Effector CD8-positive, alpha-beta T cell (primary cell): ENCODE data around the gene MEOX2.

Experiments
- DNase-seq: peaks from one replicate; lab custom pipeline; 2025; lab: John Stamatoyannopoulos, UW

MEOX2 gene

DNA sequence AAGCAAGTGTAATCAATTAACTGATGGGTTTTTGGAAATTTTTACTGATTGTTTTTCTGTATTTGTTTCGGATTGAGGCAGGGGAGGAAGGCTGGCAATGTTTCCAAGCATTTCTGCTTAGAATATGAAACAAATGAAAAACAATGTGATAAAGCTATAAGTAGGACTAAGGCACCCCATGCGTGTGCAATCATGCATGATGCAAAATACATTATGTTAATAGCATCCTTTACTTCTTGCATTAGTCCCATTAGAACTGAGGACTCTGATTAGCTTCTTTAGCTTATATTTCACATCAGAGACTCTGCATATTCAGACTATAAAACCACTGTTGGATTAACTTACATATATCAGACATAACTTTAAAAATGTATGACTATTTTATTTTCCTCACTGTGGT is 76.0 kb downstream of the MEOX2 start:
- no peak for DNase-seq

DNA sequence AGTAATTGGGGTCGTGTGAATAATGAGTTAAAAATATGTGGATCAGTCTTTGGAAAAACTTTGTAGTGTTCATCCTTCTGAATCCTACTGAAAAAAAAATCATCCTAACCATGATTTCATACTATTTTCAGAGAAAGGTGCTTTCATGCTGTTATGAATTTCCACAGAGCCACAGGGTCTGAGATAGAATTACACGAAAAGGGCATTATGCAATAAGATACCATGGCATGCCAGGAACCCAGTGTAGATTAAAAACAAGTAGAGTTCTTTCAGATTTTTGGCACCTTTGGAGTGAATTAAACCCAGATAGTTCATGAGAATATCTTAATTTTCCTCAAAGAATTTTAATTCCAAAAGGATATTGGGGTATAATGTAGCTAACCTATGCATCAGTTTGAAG is 77.2 kb downstream of the MEOX2 start:
- DNase-seq: no peak

DNA sequence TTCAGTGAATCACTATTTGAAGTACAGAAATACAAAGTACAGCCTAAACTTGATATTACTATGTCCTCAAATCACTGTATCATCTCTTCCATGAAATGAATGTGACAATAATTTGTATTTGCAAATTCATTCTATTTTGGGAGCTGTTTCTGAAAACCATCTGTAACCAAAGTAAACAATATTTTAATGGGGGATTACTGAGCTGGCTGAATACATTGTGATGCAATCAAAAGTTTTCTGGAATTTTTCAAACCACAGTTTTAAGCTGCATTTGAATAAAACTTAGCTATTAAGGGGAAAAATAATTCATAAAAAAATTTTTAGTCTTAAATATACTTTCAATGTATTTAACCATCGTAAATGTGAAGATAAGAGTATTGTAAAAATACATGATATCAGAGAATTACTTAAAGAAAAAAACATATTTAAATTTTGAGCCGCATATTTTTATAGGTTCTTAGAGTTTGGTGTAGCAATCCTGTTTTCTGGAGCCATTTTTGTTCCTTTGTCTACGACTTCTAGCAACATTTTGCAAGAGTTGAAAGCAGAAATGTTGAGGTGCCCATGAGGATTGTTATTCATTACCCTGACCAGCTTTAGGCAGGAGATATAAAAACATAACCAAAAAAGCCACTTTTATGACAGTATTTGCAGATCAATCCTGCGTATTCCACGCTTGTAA is 78.8 kb downstream of the MEOX2 start:
- DNase-seq: no peak

DNA sequence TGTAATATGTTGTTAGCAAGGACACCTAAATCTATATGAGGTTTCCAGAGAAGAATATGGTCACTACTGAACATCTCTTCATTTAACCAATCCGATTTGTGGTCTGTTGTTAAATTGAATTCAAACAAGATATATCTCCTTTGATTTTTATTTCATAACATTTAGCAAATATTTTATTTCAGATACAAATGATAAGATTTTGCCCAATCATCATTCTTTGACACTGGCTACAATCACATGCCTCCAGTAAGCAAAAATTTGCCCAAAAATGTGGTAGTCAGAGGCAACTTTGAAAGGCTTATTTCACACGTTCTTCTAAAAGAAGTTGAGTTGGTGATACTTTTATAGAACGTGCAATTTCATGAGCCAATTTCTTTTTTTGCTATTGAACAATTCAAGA is 79.9 kb downstream of the MEOX2 start:
- no peak for DNase-seq

DNA sequence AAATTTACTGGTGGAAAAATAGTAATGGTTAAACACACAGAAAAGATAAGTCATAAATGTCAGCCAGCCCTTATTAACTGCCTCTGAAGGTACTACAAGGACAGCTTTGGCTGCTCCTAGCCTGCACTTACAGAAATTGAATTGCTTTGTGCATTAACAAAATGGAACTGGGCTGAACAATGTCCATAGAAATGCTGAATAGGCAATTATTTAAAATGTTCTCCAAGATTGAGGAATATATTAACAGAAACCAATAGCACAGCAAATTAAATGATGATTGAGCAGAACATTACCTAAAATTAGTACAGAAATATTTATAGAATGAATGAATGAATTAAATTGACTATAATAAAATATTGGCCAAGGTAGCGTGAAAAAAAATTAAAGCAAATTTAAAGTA is 82.3 kb downstream of the MEOX2 start:
- DNase-seq: no peak

DNA sequence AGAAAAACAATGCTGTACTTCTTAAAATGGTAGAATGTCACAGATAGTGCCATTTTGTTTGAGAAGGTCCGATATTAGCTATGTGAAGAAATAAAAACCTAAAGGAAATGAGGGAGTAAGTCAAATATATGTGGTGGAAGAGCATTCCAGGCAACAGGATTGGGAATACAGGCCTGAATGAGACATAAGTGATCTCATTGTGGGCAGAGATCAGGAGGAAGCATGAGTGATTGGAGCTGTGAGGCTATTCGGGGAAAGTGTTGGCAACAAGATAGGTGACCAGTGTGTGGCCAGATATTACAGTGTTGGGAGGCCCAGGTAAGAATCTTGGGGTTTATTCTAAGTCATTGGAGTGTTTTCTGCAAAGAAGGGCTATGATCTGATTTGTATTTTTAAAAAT is 83.4 kb downstream of the MEOX2 start:
- DNase-seq: no peak

DNA sequence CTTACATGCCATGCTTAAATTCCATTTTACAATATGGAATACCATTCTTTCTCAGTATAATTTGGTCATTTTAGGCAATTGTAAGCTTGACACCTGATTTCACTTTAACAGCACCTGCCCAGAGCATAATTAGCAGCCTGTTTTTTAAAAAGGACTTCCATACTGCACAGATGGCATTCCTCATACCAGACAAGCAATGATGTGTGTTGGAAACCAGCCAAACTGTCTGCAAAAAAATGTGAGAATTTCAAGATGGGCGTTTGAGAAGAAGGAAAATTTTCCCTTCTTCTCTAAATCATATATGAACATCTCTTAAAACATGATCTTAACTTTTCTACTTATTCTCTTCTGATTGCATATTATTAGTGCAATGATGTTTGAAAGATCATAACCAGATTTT is 84.2 kb downstream of the MEOX2 start:
- DNase-seq: no peak

DNA sequence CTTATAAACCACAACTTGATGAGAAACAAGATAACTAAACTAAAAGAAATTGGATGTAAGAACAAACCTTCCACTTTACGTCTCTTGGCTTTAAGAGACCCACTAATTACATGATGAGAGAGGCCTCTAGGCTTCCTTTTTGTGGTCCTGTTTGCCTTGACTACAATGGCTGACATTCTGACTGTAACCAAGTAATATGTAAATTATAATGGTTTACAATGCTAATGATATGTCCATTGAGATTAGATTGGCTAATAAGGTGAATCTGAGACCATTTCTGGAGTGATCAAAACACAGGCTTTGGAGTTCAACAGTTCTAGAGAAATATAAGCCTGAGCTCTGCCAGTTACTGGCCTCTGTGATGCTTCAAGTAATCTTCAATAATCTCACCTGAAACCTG is 85.3 kb downstream of the MEOX2 start:
- no peak for DNase-seq

DNA sequence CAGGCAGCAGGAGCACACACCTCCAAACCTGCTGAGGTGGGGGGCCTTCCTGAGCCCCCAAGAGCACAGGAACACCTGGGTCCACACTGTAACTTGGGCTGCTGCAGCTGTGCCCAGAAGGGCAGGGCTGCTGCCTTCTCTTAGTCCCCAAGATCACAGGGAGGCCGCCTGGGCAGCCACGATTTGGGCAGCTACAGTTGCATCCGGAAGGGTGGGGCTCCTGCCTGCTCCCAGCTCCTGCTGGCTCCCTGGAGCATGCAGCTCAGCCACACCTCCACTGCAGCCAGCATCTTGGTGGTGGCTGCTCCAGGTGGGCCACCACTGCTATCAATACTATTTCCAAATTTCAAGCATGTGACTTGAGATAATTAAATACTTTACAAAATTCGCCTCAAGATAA is 86.2 kb downstream of the MEOX2 start:
- DNase-seq: no peak

DNA sequence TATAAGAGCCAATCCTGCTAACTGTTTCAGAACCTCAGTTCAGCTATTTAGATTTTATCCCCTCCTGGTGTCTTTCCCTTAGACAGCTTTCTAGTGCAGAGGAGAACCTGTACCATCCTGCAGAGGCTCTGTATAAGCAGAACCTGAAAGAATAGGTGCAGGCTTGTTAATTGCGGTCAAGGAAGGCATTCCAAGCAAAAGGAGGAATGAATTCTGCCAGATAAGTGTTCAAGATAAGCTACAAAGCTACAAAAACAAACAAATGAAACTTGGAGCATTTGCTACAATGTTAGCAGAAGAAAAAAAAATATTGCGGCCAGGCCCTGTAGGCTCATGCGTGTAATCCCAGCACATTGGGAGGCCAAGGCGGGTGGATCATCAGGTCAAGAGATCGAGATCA is 92.0 kb downstream of the MEOX2 start:
- no peak for DNase-seq

DNA sequence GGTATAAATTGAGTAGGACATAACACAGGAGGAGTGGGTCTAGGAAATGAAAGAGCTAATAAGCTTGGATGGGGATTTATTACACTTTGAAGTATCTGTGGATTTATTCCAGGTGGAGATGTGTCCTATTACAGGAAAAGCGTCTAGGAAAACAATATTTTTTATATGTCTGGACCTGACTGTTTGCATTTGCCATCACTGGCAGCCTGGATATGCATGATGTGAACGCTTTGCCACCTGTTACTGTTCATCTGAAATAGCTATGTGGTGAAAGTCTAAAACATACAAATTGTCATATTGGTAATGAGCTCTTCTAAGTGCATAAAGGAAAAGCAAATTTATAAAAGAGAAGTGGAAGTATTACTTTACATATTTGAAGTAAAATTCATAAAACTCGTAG is 93.1 kb downstream of the MEOX2 start:
- no peak for DNase-seq

DNA sequence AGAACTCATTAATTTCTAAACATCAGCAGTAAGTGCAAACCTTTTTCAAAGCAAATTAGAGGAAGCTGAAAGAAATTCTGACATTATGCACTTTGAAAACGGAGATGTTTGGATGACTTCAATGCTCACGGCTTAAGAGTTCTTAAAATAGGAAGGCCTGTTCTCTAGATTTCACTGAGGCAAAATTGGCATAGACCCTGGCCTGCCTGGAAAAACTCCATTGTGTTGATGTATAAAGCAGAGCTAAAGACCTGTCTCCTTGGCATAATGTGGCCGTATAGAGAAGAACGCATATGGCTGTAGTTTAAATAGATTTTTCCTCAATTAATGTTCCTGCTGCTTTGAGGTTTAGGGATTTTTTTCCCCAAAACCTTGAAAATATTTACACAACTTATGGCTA is 100.2 kb downstream of the MEOX2 start:
- DNase-seq: no peak

DNA sequence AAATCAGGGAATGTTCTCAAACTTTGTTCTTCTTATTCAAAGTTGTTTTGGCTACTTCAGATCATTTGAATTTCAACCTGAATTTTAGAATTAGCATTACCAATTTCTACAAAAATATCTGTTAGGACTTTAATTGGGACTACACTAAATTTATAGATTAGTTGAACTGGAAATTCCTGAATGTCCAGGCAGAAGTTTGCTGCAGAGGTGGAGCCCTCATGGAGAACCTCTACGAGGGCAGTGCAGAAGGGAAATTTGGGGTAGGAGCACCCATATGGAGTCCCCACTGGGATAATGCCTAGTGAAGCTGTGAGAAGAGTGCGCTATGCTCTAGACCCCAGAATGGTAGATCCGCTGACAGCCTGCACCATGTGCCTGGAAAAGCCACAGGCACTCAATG is 101.9 kb downstream of the MEOX2 start:
- DNase-seq: no peak

DNA sequence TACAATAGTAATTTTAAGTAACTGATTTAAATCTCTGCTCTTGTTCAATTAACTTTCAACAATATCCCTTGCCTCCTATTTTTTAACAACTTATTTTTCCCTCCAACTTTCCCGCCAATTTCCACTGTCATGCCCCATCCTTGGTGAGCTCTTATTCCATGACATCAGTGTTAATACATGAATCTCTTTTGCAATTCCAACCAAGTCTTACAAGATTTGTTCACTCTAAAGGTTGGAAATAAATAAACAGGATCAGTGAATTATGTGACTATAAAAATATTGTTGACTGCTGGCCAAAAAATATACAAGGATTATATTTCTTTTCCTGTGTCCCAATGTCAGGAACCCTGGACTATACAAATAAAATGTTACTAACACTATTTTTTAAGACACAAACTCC is 103.7 kb downstream of the MEOX2 start:
- no peak for DNase-seq

DNA sequence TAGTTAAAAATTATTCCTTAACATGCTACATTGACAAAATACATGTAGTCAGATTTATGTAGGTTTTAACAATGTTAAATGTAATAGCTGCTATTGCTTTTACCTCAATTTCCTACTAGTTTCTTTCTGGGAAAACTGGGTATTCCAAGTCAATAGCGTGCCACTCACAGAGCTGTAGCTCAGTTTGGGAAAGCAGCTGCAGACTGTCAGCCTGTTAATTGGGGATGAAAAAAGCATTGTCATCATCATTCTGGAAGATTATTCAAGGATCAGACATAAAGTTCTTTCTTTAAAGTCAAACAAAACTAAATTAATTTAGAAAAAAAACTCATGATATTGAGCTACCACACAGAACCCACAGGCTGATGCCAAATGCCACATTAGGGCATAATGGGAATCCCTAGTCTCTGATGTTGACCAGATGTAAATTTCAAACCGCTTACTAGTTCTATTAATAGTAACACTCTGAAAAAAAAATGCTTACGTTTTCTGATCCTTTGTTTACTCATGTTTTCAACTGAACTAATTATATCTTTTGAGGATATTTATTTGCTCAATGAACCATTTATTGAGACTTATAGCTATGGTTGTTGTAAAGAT is 105.0 kb downstream of the MEOX2 start:
- DNase-seq: no peak

DNA sequence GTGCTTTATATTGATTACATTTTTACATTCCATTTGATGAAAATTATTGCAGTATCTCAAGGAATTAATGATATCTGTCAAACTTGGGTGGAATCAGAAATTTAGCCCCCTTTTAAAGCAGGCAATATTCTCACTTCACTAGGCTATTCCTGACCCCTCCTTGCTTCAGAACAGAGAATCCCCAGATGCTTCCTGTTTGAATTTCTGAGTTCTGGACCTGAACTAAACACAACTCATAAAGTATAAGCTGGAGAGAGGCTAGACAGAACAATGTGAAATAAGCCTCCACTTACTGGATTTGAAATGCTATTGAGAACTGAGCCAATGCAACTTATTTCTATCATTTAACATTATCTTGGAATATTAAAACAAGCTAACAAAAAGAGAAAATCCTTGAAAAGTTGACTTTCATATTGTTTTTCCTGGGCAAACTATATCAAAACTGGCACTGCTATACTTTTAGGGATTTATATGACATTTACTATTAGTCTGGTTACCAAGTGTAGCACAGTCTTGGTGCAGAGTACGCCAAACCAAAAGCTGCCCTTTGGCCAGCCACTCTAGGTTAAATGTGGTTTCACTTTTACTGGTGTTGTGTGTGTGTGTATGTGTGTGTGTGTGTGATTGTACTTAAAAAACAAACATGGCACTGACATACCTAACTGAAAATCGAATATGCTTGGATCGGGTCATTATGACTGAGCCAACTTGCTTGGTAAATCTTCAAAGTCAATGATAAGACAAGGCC is 105.7 kb downstream of the MEOX2 start:
- no peak for DNase-seq

DNA sequence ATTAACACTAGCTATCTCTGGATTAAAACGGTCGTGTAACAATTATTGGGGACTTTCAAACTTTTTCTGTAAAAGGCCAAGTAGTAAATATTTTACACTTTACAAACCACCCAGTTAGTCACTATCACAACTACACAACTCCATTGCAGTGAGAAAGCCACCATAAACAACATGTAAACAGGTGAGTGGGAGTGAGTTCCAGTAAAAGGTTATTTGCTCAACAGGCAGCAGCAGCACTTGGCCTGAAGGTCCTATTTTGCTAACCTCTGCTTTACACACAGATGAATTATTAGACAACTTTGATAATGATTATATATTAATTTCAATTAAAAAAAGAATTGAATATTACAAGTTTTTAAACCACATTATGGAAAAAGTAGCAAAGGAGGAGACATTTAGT is 108.9 kb downstream of the MEOX2 start:
- DNase-seq: no peak

DNA sequence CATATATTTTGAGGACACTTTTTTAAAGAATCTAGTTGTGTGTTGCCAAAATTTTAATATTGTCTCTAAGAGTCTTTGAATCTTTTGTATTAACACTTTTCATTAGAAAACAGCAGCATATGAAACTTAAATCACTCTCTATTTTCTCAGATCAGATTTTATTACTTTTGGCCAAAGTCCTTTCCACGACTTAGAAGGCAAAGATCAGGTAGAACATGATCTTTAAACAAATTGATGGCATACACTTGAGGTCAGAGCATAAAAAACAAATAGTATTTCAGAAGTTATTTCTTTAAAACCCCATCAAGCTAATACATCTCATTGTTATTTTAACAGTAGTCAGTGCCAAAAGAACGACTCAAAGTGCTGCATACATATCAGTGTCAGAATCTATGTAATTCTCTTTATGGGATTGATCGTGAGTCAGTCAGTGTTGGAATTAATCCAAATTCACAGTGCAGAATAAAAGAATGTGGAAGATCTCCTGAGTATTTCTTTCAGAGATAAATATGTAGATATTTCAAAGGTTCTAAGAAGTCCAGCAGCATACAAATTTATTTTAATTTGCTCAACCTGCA is 115.1 kb downstream of the MEOX2 start:
- no peak for DNase-seq

DNA sequence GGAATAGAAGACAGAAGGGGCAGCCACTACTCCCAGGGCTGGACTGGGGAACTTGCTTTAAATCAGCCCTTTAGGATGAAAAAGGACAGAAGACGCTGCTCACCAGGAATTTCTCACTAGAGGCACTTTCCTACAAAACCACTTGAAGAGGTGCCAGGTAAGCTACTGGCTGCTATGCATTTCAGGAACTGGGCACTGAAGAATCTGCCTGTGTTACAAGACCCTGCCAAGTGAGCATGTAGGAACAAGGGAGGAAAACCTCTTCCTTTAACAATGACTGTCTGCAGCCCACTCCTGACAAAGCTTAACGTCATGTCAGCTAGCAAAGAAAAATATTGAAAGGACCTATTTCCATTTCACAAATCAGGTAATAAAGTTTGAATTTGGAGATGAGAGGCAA is 118.8 kb downstream of the MEOX2 start:
- DNase-seq: no peak

DNA sequence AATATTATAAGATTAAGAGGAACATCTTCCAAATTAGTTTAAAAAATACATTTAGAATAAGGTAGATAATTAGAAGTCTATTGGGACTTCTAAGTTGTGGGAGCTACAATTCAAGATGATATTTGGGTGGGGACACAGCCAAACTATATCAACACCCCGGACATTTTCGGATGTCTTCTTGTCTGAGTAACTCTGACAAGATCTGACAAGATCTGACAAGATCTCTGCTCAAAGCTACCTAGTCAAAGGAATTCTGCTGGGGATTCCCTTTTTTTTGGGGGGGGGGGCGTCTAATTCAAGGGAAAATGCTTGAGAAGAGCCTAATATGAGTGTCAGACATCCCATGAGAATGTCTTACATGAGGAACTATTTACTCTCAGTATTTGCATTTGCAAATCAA is 119.4 kb downstream of the MEOX2 start:
- DNase-seq: no peak

DNA sequence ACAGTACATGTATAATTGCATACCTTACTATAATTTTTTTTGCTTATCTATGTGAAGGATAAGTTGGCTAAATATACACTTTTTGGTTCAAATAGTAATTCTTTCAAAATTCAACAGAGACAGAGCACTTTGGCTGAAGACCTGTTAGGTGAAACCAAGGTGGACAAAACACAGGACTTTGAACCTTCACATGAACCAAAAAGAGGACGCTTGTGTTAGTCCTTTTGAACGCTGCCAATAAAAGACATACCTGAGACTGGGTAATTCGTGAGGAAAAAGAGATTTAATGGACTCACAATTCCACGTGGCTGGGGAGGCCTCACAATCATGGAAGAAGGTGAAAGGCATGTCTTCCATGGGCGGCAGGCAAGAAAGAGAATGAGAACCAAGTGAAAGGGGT is 120.0 kb downstream of the MEOX2 start:
- no peak for DNase-seq

DNA sequence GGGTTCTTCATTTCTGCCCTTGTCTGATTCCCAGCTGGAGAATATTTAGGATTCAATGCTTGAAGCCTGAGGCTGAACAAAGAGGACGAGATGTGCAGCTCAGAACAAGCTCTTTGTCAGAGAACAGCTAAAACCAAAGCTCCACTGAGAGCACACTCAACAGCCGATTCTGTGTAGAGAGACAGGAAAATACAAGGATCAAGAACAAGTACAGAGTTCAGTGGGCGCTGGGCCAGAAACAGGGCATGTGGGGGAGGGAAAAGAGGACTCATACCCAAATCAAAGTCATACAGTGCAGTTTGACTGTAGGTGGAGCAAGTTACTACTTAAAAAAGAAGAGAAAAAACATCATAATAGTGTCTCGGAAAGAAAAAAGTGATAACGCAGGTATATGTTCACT is 124.6 kb downstream of the MEOX2 start, which contains the start of gene AGMO:
TSS of gene AGMO (minus strand) at position 181 of the 400 bp plus-strand sequence.
- no peak for DNase-seq
